ENCODE data around the gene PLAU. TPM values are rescaled to one million over a fixed set of nuclear protein-coding genes. Genes with fewer than 3 reads are reported as not detected.

PLAU gene
- total and polyA plus RNA-seq, 2 donors (not counting 3 experiments of a cell fraction or from before 2014, with no cell fraction given): 23.6 to 34.9 TPM

DNA sequence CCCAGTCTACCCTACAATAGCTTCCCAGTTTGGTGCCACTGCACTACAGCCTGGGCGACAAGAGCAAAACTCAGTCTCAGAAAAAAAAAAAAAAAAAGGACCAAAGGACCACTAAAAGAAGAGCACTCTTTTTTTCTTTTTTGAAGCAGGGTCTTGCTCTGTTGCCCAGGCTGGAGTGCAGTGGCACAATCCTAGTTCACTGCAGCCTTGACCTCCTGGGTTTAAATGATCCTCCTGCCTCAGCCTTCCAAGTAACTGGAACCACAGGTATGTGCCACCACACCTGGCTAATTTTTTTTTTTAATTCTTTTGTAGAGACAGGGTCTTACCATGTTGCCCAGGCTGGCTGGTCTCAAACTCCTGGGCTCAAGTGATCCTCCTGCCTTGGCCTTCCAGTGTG lies 14.0 kb downstream of the PLAU start:
- Histone ChIP-seq H3K9me1 (replicated peaks; ENCODE audit: control insufficient read depth, extremely low read depth, insufficient read depth, low read length) (no peaks in the 10 kb centered on the region), H3K79me2 (ENCODE audit: control insufficient read depth, insufficient read depth, low read length) (no peaks in the 10 kb centered on the region), H3K4me2 (ENCODE audit: insufficient read depth, low read length) (no peak overlapping the region), H3K4me3 (replicated peaks in 1 of 3; ENCODE audit: insufficient read depth in 1 of 3, low read depth in 1 of 3, low read length in 3 of 3) (no peak overlapping the region), H3K9ac (replicated peaks; ENCODE audit: extremely low read depth, insufficient read depth, low read length) (no peak overlapping the region), H4K20me1 (replicated peaks; ENCODE audit: control insufficient read depth, extremely low read depth, insufficient read depth, low read length) (no peaks in the 10 kb centered on the region), H2AFZ (ENCODE audit: low read depth, low read length) (no peak overlapping the region), H3K4me1 (ENCODE audit: control insufficient read depth, extremely low read depth, insufficient read depth, low read length) (no peaks in the 10 kb centered on the region), H3K9me3 (replicated peaks; ENCODE audit: control insufficient read depth, insufficient read depth, low read length) (no peaks in the 10 kb centered on the region), H3K27me3 (ENCODE audit: control insufficient read depth in 2 of 2, insufficient read depth in 2 of 2, low read length in 2 of 2) (no peaks in the 10 kb centered on the region), H3K36me3 (ENCODE audit: control insufficient read depth in 2 of 2, extremely low read depth in 1 of 2, insufficient read depth in 2 of 2, low read length in 2 of 2) (no peaks in the 10 kb centered on the region), H3K27ac (ENCODE audit: insufficient read depth, low read depth, low read length) (no peak overlapping the region)
- no peak for TF ChIP-seq EZH2 (IDR thresholded peaks at IDR 0.05; ENCODE audit: borderline replicate concordance, low read depth, low read length, severe bottlenecking)
- TF ChIP-seq, protein P1, sequence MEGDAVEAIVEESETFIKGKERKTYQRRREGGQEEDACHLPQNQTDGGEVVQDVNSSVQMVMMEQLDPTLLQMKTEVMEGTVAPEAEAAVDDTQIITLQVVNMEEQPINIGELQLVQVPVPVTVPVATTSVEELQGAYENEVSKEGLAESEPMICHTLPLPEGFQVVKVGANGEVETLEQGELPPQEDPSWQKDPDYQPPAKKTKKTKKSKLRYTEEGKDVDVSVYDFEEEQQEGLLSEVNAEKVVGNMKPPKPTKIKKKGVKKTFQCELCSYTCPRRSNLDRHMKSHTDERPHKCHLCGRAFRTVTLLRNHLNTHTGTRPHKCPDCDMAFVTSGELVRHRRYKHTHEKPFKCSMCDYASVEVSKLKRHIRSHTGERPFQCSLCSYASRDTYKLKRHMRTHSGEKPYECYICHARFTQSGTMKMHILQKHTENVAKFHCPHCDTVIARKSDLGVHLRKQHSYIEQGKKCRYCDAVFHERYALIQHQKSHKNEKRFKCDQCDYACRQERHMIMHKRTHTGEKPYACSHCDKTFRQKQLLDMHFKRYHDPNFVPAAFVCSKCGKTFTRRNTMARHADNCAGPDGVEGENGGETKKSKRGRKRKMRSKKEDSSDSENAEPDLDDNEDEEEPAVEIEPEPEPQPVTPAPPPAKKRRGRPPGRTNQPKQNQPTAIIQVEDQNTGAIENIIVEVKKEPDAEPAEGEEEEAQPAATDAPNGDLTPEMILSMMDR (IDR thresholded peaks at IDR 0.05; ENCODE audit: extremely low read depth in 1 of 2, insufficient read depth in 1 of 2, low read depth in 1 of 2, low read length in 2 of 2): no peak
- no peak for TF ChIP-seq POLR2AphosphoS5 (IDR thresholded peaks at IDR 0.05; ENCODE audit: insufficient read depth, low read depth, low read length)
- no peak for TF ChIP-seq POLR2A (IDR thresholded peaks at IDR 0.05; ENCODE audit: low read depth, low read length)
- no peak for TF ChIP-seq JUN (IDR thresholded peaks at IDR 0.05; ENCODE audit: borderline replicate concordance, insufficient read depth, insufficient read length, low read depth)
- intact Hi-C loops (cut with micrococcal nuclease): no loop called here
- POLR2A ChIA-PET: no interaction called here
- CTCF ChIA-PET: no interaction called here
- dilution Hi-C loops (cut with MboI; ENCODE audit: extremely low pct_ligation_motif_present, low sequenced_read_pairs): no loop called here
- FAIRE-seq: no peak
- no peak for DNase-seq (ENCODE audit: low read depth, low spot score)
- BruUV-seq (replicated peaks): no TSS peak

DNA sequence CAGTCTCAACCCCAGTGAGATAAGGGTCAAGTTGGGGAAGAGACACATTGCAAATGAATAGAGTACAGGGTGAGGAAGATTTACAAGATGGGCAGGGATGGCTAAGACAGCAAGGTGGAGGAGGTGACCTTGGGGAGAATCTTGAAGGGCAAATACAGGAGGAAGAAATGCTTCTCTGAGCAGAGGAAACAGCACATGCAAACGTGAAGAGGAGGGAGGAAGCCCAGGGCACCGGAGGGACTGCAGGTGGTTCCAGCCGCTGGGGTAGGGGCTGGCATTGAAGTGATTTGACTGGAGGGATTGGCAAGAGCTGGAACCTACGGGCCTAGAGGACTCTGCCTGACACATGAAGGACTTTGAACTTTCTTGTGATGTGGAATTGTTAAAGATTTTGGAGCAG lies 14.6 kb downstream of the PLAU start:
- H3K79me2 ChIP-seq (ENCODE audit: control insufficient read depth, insufficient read depth, low read length): no peaks in the 10 kb centered on the region
- H2AFZ ChIP-seq (ENCODE audit: low read depth, low read length): no peak overlapping the region
- no peak for DNase-seq (ENCODE audit: low read depth, low spot score)
- no peaks in the 10 kb centered on the region for H3K9me3 ChIP-seq (replicated peaks; ENCODE audit: control insufficient read depth, insufficient read depth, low read length)
- POLR2A ChIA-PET: no interaction called here
- H3K4me1 ChIP-seq (ENCODE audit: control insufficient read depth, extremely low read depth, insufficient read depth, low read length): no peaks in the 10 kb centered on the region
- CTCF ChIA-PET: interaction anchor here (1.6 kb wide), 1 partner anchor 16 kb away, joined by 6 read pairs; no protein-coding TSS in a partner anchor
- no TSS peak for BruUV-seq (replicated peaks)
- H3K4me3 ChIP-seq (replicated peaks in 1 of 3; ENCODE audit: insufficient read depth in 1 of 3, low read depth in 1 of 3, low read length in 3 of 3): no peak overlapping the region
- dilution Hi-C loops (cut with MboI; ENCODE audit: extremely low pct_ligation_motif_present, low sequenced_read_pairs) (no loop called here), intact Hi-C loops (cut with micrococcal nuclease) (no loop called here)
- no peaks in the 10 kb centered on the region for H3K36me3 ChIP-seq (ENCODE audit: control insufficient read depth in 2 of 2, extremely low read depth in 1 of 2, insufficient read depth in 2 of 2, low read length in 2 of 2)
- TF ChIP-seq POLR2A (IDR thresholded peaks at IDR 0.05; ENCODE audit: low read depth, low read length): no peak
- no peak for TF ChIP-seq GATA2 (IDR thresholded peaks at IDR 0.05; ENCODE audit: insufficient read depth, insufficient read length, low read depth, low read length)
- TF ChIP-seq POLR2AphosphoS5 (IDR thresholded peaks at IDR 0.05; ENCODE audit: insufficient read depth, low read depth, low read length): no peak
- TF ChIP-seq EZH2 (IDR thresholded peaks at IDR 0.05; ENCODE audit: borderline replicate concordance, low read depth, low read length, severe bottlenecking): no peak
- TF ChIP-seq, protein P2, sequence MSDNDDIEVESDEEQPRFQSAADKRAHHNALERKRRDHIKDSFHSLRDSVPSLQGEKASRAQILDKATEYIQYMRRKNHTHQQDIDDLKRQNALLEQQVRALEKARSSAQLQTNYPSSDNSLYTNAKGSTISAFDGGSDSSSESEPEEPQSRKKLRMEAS (IDR thresholded peaks at IDR 0.05; ENCODE audit: insufficient read depth, insufficient read length): no peak
- no peak for TF ChIP-seq JUN (IDR thresholded peaks at IDR 0.05; ENCODE audit: borderline replicate concordance, insufficient read depth, insufficient read length, low read depth)
- no peak for TF ChIP-seq MYC (IDR thresholded peaks at IDR 0.05; ENCODE audit: low read depth, low read length)
- TF ChIP-seq, protein P1 (IDR thresholded peaks at IDR 0.05; ENCODE audit: extremely low read depth in 1 of 2, insufficient read depth in 1 of 2, low read depth in 1 of 2, low read length in 2 of 2): no peak
- H3K27ac ChIP-seq (ENCODE audit: insufficient read depth, low read depth, low read length): no peak overlapping the region
- no peak overlapping the region for H3K4me2 ChIP-seq (ENCODE audit: insufficient read depth, low read length)
- no peaks in the 10 kb centered on the region for H4K20me1 ChIP-seq (replicated peaks; ENCODE audit: control insufficient read depth, extremely low read depth, insufficient read depth, low read length)
- no peaks in the 10 kb centered on the region for H3K27me3 ChIP-seq (ENCODE audit: control insufficient read depth in 2 of 2, insufficient read depth in 2 of 2, low read length in 2 of 2)
- no peak overlapping the region for H3K9ac ChIP-seq (replicated peaks; ENCODE audit: extremely low read depth, insufficient read depth, low read length)
- FAIRE-seq: no peak
- no peaks in the 10 kb centered on the region for H3K9me1 ChIP-seq (replicated peaks; ENCODE audit: control insufficient read depth, extremely low read depth, insufficient read depth, low read length)
